HG03457 (cell line): ENCODE results near the gene CNNM4.

Experiments used
- ATAC-seq: cut with Tn5 transposase; IDR thresholded peaks from one replicate; pipeline ENCODE4 v1.9.1; 2021; ENCODE audit warnings: moderate number of reproducible peaks; ENCODE audit not compliant: unreplicated experiment

Gene CNNM4

GRCh38 chr2:96856776-96857666, 96.3 kb downstream of the CNNM4 start:
- no peak for ATAC-seq

DNA sequence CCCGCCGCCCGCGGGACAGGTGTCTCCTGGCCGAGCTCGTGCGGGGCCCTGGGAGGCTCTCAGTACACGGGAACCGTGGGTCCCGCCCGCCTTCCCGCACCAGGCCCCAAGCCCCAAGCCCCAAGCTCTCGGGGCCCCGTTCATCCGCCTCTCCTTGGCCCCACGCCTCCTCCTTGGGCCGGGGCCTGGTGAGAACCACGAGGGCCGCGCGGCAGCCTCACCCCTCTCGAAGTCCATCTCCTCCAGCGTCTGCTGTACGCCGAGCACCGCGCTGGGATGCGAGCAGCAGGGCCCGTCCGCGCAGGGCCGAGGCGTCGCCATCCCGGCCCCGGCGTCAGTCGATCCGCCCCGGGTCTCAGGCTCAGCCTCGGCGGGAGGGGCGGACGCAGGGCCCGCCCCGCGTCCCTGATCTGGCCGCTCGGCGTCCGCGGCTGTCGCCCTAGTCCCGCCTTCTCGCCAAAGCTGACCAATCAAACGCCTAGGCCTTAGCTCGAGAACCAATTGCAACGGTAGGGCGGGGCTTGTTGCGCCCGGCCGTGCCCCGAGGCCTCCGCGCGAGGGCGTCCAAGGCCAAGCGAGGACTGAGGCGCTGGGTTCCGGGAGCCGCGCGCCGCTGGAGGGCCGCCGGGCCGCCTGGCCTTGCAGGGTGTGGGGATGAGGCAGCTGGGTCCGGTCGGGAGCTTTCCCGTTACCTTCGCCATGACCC, 97.1 kb downstream of the CNNM4 start, which contains the start of gene ANKRD39:
TSS of gene ANKRD39 (minus strand) at position 350 of the 706 bp plus-strand sequence. CDS start at position 321, 29 bp downstream.
- ATAC-seq: peak; percentile 87

DNA sequence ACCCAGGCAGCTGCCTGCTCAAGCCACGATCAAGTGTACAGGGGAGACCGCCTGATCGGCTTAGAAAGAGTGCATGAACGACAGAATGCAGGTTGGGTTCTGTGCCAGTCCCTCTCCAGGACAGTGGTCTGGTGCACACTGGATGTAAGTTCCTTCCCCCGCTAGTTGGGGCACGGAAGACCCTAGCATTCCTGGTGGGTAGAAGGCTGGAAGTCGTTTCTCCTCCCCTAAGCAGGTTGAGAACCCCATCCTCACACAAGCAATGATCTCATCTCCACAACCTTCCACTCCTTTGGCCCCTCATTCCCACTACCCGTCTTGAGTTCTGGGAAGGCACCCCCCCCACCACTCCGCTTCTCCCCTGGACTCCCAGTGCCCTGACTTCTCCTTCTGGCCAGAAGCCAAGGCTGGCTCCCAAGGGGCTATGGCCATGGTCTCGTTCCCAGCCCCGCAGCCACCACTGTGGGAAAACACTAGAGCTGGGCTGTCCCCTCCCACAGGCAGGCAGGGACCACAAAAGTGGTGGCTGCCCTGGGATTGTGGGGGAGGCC, 98.5 kb downstream of the CNNM4 start:
- ATAC-seq: no peak

- no peak for ATAC-seq
These were observed 99.0 kb downstream of the CNNM4 start for GRCh38 chr2:96859681-96860064.

- no peak for ATAC-seq
These were observed 99.6 kb downstream of the CNNM4 start for GRCh38 chr2:96860065-96861029.

- no peak for ATAC-seq
These were observed 100.4 kb downstream of the CNNM4 start for GRCh38 chr2:96861074-96861473.
